Left ventricle myocardium inferior (tissue), 1 donor: ENCODE results near the gene TMC4. TPM values are rescaled to one million over a fixed set of nuclear protein-coding genes. Genes with fewer than 3 reads are reported as not detected.

Experiments used
- DNase-seq: peaks from one replicate; pipeline ENCODE4 v3.0.0-alpha.2; 2020
- H3K27ac ChIP-seq: fragments of 200-600 bp; replicated peaks from 2 replicates; pipeline ENCODE4 v1.8.0; 2021
- H3K27me3 ChIP-seq: fragments of 200-600 bp; 2 replicates; pipeline ENCODE4 v1.8.0; 2021; ENCODE audit warnings: low read depth
- H3K36me3 ChIP-seq: fragments of 200-600 bp; 2 replicates; pipeline ENCODE4 v1.8.0; 2021
- H3K4me1 ChIP-seq: fragments of 200-600 bp; 2 replicates; pipeline ENCODE4 v1.8.0; 2021
- H3K4me3 ChIP-seq: fragments of 200-600 bp; 2 replicates; pipeline ENCODE4 v1.8.0; 2021; ENCODE audit warnings: mild to moderate bottlenecking, moderate library complexity
- H3K9me3 ChIP-seq: fragments of 200-600 bp; replicated peaks from 2 replicates; pipeline ENCODE4 v1.8.0; 2021
- intact Hi-C: fragments of 100-400 bp; cut with micrococcal nuclease; formaldehyde crosslinking; loops from one replicate; pipeline ENCODE4 v1.11.0; 2022
- total RNA-seq: library from RNA; stranded (reverse); fragmentation: NEBNext Ultra II Directional; extraction: Animal tissue kit (Norgen Biotek cat#: 25700); gene quantifications from one replicate; pipeline ENCODE4 v1.2.1, GENCODE V29; 2021
- TF ChIP-seq, protein P1 (sequence below): fragments of 200-600 bp; IDR thresholded peaks from 2 replicates; pipeline ENCODE4 v1.8.0; 2021; ENCODE audit warnings: antibody characterized with exemption, mild to moderate bottlenecking, borderline replicate concordance
- donor health status: DM: no; HTN: yes; CAD: no; lungs with severe emphysema.

Gene TMC4
- total RNA-seq, 1 donor from 2014 or later, result 2.2 TPM

DNA sequence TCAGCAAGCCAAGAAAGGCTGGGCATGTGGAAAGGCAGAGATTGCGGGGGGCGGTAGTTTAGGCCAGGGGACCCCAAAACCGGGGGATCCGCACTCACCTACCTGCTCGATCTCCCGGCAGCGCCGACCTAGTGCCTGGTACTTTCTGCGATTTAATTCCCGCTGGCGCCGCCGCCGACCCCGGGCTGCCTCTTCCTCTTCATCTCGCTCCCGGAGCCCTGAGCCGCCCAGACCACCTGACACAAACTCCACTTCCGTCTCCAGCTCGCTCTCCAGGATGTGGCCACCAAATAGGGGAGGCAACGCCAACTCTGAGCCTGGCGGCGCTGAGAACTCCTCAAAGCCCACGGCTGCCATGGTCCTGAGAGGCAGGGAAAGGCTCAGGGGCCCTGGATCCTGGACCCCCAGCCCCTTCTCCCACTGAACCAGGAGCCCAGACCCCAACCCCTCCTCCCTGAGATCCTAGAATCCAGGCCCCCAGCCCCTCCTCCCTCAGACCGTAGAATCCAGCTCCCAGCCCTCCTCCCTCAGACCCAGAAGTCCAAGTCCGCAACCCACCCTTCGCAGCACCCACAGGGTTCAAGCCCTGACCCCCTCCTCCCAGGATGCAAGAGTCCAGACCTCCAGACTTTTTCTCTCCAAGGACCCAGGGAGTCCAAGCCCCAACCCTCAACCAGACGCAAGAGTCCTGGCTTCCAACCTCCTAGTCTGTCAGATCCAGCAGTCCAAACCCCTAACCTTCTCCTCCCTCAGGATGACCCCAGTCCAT lies 58.4 kb downstream of the TMC4 start:
- TF ChIP-seq, protein P1, sequence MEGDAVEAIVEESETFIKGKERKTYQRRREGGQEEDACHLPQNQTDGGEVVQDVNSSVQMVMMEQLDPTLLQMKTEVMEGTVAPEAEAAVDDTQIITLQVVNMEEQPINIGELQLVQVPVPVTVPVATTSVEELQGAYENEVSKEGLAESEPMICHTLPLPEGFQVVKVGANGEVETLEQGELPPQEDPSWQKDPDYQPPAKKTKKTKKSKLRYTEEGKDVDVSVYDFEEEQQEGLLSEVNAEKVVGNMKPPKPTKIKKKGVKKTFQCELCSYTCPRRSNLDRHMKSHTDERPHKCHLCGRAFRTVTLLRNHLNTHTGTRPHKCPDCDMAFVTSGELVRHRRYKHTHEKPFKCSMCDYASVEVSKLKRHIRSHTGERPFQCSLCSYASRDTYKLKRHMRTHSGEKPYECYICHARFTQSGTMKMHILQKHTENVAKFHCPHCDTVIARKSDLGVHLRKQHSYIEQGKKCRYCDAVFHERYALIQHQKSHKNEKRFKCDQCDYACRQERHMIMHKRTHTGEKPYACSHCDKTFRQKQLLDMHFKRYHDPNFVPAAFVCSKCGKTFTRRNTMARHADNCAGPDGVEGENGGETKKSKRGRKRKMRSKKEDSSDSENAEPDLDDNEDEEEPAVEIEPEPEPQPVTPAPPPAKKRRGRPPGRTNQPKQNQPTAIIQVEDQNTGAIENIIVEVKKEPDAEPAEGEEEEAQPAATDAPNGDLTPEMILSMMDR, result no peak
- intact Hi-C loops, result no loop called here
- Histone ChIP-seq H3K27me3 (no peaks in the 10 kb centered on the region), H3K9me3 (no peaks in the 10 kb centered on the region), H3K4me3 (peak overlapping the region; percentile 90), H3K4me1 (peaks cover 33% of the 10 kb centered on the region), H3K36me3 (peaks cover 43% of the 10 kb centered on the region), H3K27ac (peak overlapping the region; percentile 93)
- DNase-seq, result no peak

Other genes with a start within 250 kb of the TMC4 start
- gene CACNG8, start 210.2 kb downstream of the TMC4 start, total RNA-seq, result 0.16 TPM
- not detected for gene CACNG6, start 181.5 kb downstream of the TMC4 start, total RNA-seq
- not detected for gene VSTM1, start 109.3 kb downstream of the TMC4 start, total RNA-seq
- gene TARM1, start 91.8 kb downstream of the TMC4 start, total RNA-seq, result not detected
- 0.33 TPM for gene OSCAR, start 72.4 kb downstream of the TMC4 start, total RNA-seq
- gene NDUFA3, start 70.3 kb downstream of the TMC4 start, total RNA-seq, result 503 TPM
- gene TFPT, start 57.5 kb downstream of the TMC4 start, total RNA-seq, result 14.5 TPM
- gene PRPF31, start 57.4 kb downstream of the TMC4 start, total RNA-seq, result 39.5 TPM
- 19.5 TPM for gene CNOT3, start 35.4 kb downstream of the TMC4 start, total RNA-seq
- 7.3 TPM for gene LENG1, start 13.4 kb downstream of the TMC4 start, total RNA-seq
- gene MBOAT7, start 16.4 kb upstream of the TMC4 start, total RNA-seq, result 12.2 TPM
- gene TSEN34, start 18.1 kb upstream of the TMC4 start, total RNA-seq, result 16.2 TPM
- 648 TPM for gene RPS9, start 27.7 kb upstream of the TMC4 start, total RNA-seq
- 4.7 TPM for gene LILRB3, start 49.8 kb upstream of the TMC4 start, total RNA-seq
- 1.2 TPM for gene LILRA6, start 69.6 kb upstream of the TMC4 start, total RNA-seq
- 5.7 TPM for gene LILRB5, start 84.1 kb upstream of the TMC4 start, total RNA-seq
- 1.7 TPM for gene LILRB2, start 108.0 kb upstream of the TMC4 start, total RNA-seq
- gene LILRA5, start 140.0 kb upstream of the TMC4 start, total RNA-seq, result 0.66 TPM
- not detected for gene LILRA4, start 166.0 kb upstream of the TMC4 start, total RNA-seq
- gene LAIR1, start 191.8 kb upstream of the TMC4 start, total RNA-seq, result 5.1 TPM
- gene TTYH1, start 242.3 kb upstream of the TMC4 start, total RNA-seq, result 1.9 TPM